GM23338 (cell line): Measurements from ENCODE around the gene IPO13. TPM values are rescaled to one million over a fixed set of nuclear protein-coding genes. Genes with fewer than 3 reads are reported as not detected.

Experiments used
- ATAC-seq: fragments of 200-7000 bp; cut with Tn5 transposase; 3 replicates; pipeline ENCODE4 v1.9.1; 2020
- DNase-seq: peaks from one replicate; pipeline ENCODE4 v3.0.0-alpha.2; 2015; ENCODE audit warnings: low spot score
- H2AFZ ChIP-seq: fragments of 200-600 bp; sonication (generic); 2 replicates; pipeline ENCODE4 v1.8.0; 2016; ENCODE audit warnings: antibody characterized with exemption, mild to moderate bottlenecking, moderate library complexity
- H3F3A ChIP-seq: fragments of 200-600 bp; sonication (generic); replicated peaks from 2 replicates; pipeline ENCODE4 v1.8.0; 2017; ENCODE audit warnings: antibody characterized with exemption, mixed run types, low read depth
- H3K27ac ChIP-seq: fragments of 200-600 bp; sonication (generic); 2 replicates; pipeline ENCODE4 v1.6.1; 2016; ENCODE audit warnings: low read depth
- H3K27me3 ChIP-seq: fragments of 200-600 bp; sonication (generic); 2 replicates; pipeline ENCODE4 v1.8.0; 2016; ENCODE audit warnings: mild to moderate bottlenecking, mixed run types, moderate library complexity; ENCODE audit not compliant: insufficient read depth
- H3K36me3 ChIP-seq: fragments of 200-600 bp; sonication (generic); 2 replicates; pipeline ENCODE4 v1.8.0; 2016; ENCODE audit warnings: mild to moderate bottlenecking; ENCODE audit not compliant: insufficient read depth
- H3K4me1 ChIP-seq: fragments of 200-600 bp; sonication (generic); 2 replicates; pipeline ENCODE4 v1.8.0; 2016; ENCODE audit warnings: mild to moderate bottlenecking, moderate library complexity; ENCODE audit not compliant: insufficient read depth
- H3K4me2 ChIP-seq: fragments of 200-600 bp; sonication (generic); 2 replicates; pipeline ENCODE4 v1.7.1; 2017; ENCODE audit warnings: mixed run types
- H3K4me3 ChIP-seq: fragments of 200-600 bp; sonication (generic); 2 replicates; pipeline ENCODE4 v1.6.1; 2016; ENCODE audit warnings: mixed run types
- H3K79me2 ChIP-seq: fragments of 200-600 bp; sonication (generic); replicated peaks from 2 replicates; pipeline ENCODE4 v1.8.0; 2017; ENCODE audit warnings: mild to moderate bottlenecking; ENCODE audit not compliant: insufficient read depth
- H3K9me2 ChIP-seq: fragments of 200-600 bp; sonication (generic); 2 replicates; pipeline ENCODE4 v1.8.0; 2017; ENCODE audit not compliant: insufficient read depth
- H4K20me1 ChIP-seq: fragments of 200-600 bp; sonication (generic); replicated peaks from 2 replicates; pipeline ENCODE4 v1.8.0; 2017; ENCODE audit warnings: mild to moderate bottlenecking; ENCODE audit not compliant: insufficient read depth
- H3K27ac Mint-ChIP-seq: 2 replicates; pipeline ENCODE4 v1.8.0; 2020; ENCODE audit warnings: inconsistent platforms, mild to moderate bottlenecking, moderate library complexity, mixed read lengths
- H3K27me3 Mint-ChIP-seq: 3 replicates; pipeline ENCODE4 v1.8.0; 2022; ENCODE audit warnings: low read depth, mild to moderate bottlenecking, moderate library complexity, mixed read lengths, inconsistent platforms; ENCODE audit not compliant: insufficient read depth, poor library complexity
- H3K36me3 Mint-ChIP-seq: 3 replicates; pipeline ENCODE4 v1.8.0; 2021; ENCODE audit warnings: low read depth, mild to moderate bottlenecking, inconsistent platforms, moderate library complexity, mixed read lengths
- H3K4me1 Mint-ChIP-seq: 3 replicates; pipeline ENCODE4 v1.8.0; 2020; ENCODE audit warnings: mild to moderate bottlenecking, inconsistent platforms, mixed read lengths
- H3K4me3 Mint-ChIP-seq: 3 replicates; pipeline ENCODE4 v1.8.0; 2021; ENCODE audit warnings: moderate library complexity, mild to moderate bottlenecking, inconsistent platforms, mixed read lengths
- H3K9me3 Mint-ChIP-seq: 3 replicates; pipeline ENCODE4 v1.8.0; 2020; ENCODE audit warnings: moderate library complexity, mild to moderate bottlenecking, inconsistent platforms, mixed read lengths
- CREB1 ChIP-seq: fragments of 250-450 bp; sonication (Bioruptor Pico); IDR thresholded peaks from 2 replicates; pipeline ENCODE4 v1.5.0; 2020; ENCODE audit warnings: low read depth, mild to moderate bottlenecking, moderate library complexity
- ETS1 ChIP-seq: IDR thresholded peaks from 2 replicates; pipeline ENCODE4 v1.6.1; 2016; ENCODE audit warnings: antibody characterized with exemption
- STAT1 ChIP-seq: IDR thresholded peaks from one replicate; pipeline ENCODE4 v1.6.1; 2016; ENCODE audit warnings: antibody characterized with exemption; ENCODE audit not compliant: unreplicated experiment
- ZNF114 ChIP-seq: fragments of 250-450 bp; sonication (Bioruptor Pico); IDR thresholded peaks from 2 replicates; pipeline ENCODE4 v1.5.0; 2020; ENCODE audit warnings: mild to moderate bottlenecking, moderate library complexity
- ZNF331 ChIP-seq: fragments of 250-450 bp; sonication (Bioruptor Pico); IDR thresholded peaks from 2 replicates; pipeline ENCODE4 v1.5.0; 2020; ENCODE audit warnings: low read depth, mild to moderate bottlenecking, moderate library complexity
- polyA plus RNA-seq: library from polyadenylated mRNA; unstranded; fragments of >200 nt; fragmentation: Nextera tagmentation; extraction: Ambion mirVana; gene quantifications from 2 replicates; pipeline ENCODE4 v1.2.1, GENCODE V29; 2016
- total RNA-seq: library from RNA; depleted of rRNA; stranded (reverse); fragments of >200 nt; shearing (Covaris generic); gene quantifications from 2 replicates; pipeline ENCODE4 v1.2.3, GENCODE V29; 2014
- TF ChIP-seq, protein P1 (sequence below): fragments of 250-450 bp; sonication (Bioruptor Pico); IDR thresholded peaks from 2 replicates; pipeline ENCODE4 v1.5.0; 2020; ENCODE audit warnings: mild to moderate bottlenecking, moderate library complexity
- TF ChIP-seq, protein P2 (sequence below): IDR thresholded peaks from one replicate; pipeline ENCODE4 v1.6.1; 2018; ENCODE audit warnings: antibody characterized with exemption; ENCODE audit not compliant: unreplicated experiment

IPO13 gene
- total and polyA plus RNA-seq, 2 experiments from 2014 or later, result 10.4 to 22.8 TPM

- TF ChIP-seq, protein P1, sequence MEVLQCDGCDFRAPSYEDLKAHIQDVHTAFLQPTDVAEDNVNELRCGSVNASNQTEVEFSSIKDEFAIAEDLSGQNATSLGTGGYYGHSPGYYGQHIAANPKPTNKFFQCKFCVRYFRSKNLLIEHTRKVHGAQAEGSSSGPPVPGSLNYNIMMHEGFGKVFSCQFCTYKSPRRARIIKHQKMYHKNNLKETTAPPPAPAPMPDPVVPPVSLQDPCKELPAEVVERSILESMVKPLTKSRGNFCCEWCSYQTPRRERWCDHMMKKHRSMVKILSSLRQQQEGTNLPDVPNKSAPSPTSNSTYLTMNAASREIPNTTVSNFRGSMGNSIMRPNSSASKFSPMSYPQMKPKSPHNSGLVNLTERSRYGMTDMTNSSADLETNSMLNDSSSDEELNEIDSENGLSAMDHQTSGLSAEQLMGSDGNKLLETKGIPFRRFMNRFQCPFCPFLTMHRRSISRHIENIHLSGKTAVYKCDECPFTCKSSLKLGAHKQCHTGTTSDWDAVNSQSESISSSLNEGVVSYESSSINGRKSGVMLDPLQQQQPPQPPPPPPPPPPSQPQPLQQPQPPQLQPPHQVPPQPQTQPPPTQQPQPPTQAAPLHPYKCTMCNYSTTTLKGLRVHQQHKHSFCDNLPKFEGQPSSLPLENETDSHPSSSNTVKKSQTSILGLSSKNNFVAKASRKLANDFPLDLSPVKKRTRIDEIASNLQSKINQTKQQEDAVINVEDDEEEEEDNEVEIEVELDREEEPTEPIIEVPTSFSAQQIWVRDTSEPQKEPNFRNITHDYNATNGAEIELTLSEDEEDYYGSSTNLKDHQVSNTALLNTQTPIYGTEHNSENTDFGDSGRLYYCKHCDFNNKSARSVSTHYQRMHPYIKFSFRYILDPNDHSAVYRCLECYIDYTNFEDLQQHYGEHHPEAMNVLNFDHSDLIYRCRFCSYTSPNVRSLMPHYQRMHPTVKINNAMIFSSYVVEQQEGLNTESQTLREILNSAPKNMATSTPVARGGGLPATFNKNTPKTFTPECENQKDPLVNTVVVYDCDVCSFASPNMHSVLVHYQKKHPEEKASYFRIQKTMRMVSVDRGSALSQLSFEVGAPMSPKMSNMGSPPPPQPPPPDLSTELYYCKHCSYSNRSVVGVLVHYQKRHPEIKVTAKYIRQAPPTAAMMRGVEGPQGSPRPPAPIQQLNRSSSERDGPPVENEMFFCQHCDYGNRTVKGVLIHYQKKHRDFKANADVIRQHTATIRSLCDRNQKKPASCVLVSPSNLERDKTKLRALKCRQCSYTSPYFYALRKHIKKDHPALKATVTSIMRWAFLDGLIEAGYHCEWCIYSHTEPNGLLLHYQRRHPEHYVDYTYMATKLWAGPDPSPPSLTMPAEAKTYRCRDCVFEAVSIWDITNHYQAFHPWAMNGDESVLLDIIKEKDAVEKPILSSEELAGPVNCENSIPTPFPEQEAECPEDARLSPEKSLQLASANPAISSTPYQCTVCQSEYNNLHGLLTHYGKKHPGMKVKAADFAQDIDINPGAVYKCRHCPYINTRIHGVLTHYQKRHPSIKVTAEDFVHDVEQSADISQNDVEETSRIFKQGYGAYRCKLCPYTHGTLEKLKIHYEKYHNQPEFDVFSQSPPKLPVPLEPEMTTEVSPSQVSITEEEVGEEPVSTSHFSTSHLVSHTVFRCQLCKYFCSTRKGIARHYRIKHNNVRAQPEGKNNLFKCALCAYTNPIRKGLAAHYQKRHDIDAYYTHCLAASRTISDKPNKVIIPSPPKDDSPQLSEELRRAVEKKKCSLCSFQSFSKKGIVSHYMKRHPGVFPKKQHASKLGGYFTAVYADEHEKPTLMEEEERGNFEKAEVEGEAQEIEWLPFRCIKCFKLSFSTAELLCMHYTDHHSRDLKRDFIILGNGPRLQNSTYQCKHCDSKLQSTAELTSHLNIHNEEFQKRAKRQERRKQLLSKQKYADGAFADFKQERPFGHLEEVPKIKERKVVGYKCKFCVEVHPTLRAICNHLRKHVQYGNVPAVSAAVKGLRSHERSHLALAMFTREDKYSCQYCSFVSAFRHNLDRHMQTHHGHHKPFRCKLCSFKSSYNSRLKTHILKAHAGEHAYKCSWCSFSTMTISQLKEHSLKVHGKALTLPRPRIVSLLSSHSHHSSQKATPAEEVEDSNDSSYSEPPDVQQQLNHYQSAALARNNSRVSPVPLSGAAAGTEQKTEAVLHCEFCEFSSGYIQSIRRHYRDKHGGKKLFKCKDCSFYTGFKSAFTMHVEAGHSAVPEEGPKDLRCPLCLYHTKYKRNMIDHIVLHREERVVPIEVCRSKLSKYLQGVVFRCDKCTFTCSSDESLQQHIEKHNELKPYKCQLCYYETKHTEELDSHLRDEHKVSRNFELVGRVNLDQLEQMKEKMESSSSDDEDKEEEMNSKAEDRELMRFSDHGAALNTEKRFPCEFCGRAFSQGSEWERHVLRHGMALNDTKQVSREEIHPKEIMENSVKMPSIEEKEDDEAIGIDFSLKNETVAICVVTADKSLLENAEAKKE (CRISPR knock-in tag), result no peak
- no peak for TF ChIP-seq ZNF331 (CRISPR knock-in tag)
Observed at GRCh38 chr1:43983253-43983899, 36.6 kb downstream of the IPO13 start (continued).

DNA sequence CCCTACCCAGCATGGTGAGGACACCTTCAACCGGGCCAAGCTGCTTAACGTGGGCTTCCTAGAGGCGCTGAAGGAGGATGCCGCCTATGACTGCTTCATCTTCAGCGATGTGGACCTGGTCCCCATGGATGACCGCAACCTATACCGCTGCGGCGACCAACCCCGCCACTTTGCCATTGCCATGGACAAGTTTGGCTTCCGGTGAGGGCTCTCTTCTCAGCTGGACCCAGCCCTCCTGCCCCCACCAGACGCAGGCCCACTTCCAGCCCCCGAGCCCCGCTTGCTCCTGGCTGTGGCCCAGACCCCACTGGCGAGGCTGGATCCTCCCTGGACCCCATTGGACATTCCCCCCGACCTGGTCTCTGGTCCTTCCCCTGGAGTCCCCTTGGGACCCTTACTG is 38.1 kb downstream of the IPO13 start:
- H3K27me3 ChIP-seq, result 0 out of 2 replicates have a peak, but pooled peaks cover 2% of the 10 kb centered on the region
- Mint-ChIP-seq H3K9me3 (no peaks in the 10 kb centered on the region), H3K27ac (no peak overlapping the region), H3K27me3 (peaks cover 29% of the 10 kb centered on the region), H3K36me3 (peaks cover 33% of the 10 kb centered on the region), H3K4me1 (peaks cover 11% of the 10 kb centered on the region), H3K4me3 (no peak overlapping the region)
- H3K27ac ChIP-seq, result no peak overlapping the region
- H3K36me3 ChIP-seq, result no peaks in the 10 kb centered on the region
- ATAC-seq (no peak), DNase-seq (no peak)
- no peaks in the 10 kb centered on the region; the same call in 1 of the 2 replicates for H4K20me1 ChIP-seq
- no peak overlapping the region for H3K4me3 ChIP-seq
- peaks cover 9% of the 10 kb centered on the region; the same call in 1 of the 2 replicates for H3F3A ChIP-seq
- H3K4me1 ChIP-seq, result peaks cover 7% of the 10 kb centered on the region; the same call in 1 of the 2 replicates
- H3K4me2 ChIP-seq, result no peak overlapping the region
- H3K9me2 ChIP-seq, result no peaks in the 10 kb centered on the region
- no peak overlapping the region for H2AFZ ChIP-seq
- H3K79me2 ChIP-seq, result peaks cover 7% of the 10 kb centered on the region; the same call in 1 of the 2 replicates
- TF ChIP-seq, protein P2, sequence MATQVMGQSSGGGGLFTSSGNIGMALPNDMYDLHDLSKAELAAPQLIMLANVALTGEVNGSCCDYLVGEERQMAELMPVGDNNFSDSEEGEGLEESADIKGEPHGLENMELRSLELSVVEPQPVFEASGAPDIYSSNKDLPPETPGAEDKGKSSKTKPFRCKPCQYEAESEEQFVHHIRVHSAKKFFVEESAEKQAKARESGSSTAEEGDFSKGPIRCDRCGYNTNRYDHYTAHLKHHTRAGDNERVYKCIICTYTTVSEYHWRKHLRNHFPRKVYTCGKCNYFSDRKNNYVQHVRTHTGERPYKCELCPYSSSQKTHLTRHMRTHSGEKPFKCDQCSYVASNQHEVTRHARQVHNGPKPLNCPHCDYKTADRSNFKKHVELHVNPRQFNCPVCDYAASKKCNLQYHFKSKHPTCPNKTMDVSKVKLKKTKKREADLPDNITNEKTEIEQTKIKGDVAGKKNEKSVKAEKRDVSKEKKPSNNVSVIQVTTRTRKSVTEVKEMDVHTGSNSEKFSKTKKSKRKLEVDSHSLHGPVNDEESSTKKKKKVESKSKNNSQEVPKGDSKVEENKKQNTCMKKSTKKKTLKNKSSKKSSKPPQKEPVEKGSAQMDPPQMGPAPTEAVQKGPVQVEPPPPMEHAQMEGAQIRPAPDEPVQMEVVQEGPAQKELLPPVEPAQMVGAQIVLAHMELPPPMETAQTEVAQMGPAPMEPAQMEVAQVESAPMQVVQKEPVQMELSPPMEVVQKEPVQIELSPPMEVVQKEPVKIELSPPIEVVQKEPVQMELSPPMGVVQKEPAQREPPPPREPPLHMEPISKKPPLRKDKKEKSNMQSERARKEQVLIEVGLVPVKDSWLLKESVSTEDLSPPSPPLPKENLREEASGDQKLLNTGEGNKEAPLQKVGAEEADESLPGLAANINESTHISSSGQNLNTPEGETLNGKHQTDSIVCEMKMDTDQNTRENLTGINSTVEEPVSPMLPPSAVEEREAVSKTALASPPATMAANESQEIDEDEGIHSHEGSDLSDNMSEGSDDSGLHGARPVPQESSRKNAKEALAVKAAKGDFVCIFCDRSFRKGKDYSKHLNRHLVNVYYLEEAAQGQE, result no peak
- no peak for TF ChIP-seq ZNF331 (CRISPR knock-in tag)
- no peak for TF ChIP-seq ZNF114
- TF ChIP-seq CREB1, result no peak
- TF ChIP-seq STAT1, result no peak
- no peak for TF ChIP-seq ETS1
